ENCODE measurements around the gene COL21A1.

The COL21A1 gene

DNA sequence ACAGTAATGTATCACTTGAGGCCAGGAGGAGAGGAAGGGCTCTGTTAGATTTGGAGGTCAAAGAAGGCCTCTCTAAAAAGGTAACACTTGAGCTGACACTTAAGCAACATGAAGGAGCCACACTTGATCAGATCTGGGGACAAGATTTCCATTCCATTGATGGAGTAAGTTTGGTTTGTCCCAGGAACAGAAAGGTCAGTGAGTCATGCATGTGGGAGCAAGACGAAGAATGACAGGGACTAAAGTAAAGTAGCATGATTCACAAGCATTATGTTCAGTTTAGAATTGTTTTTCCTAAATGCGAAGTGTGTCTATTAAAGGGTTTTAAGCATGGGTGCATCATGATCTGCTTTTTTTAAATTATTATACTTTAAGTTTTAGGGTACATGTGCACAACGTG is 47.4 kb downstream of the COL21A1 start:
- TF ChIP-seq, protein P1, sequence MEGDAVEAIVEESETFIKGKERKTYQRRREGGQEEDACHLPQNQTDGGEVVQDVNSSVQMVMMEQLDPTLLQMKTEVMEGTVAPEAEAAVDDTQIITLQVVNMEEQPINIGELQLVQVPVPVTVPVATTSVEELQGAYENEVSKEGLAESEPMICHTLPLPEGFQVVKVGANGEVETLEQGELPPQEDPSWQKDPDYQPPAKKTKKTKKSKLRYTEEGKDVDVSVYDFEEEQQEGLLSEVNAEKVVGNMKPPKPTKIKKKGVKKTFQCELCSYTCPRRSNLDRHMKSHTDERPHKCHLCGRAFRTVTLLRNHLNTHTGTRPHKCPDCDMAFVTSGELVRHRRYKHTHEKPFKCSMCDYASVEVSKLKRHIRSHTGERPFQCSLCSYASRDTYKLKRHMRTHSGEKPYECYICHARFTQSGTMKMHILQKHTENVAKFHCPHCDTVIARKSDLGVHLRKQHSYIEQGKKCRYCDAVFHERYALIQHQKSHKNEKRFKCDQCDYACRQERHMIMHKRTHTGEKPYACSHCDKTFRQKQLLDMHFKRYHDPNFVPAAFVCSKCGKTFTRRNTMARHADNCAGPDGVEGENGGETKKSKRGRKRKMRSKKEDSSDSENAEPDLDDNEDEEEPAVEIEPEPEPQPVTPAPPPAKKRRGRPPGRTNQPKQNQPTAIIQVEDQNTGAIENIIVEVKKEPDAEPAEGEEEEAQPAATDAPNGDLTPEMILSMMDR (IDR thresholded peaks at IDR 0.05; ENCODE audit: unreplicated experiment in 3 of 3), result no peak
- H3K27me3 Mint-ChIP-seq (ENCODE audit: low read depth), result no peaks in the 10 kb centered on the region
- H3K27ac Mint-ChIP-seq, result no peak overlapping the region
- no peaks in the 10 kb centered on the region for H3K36me3 Mint-ChIP-seq (ENCODE audit: low read depth)
- H3K4me1 Mint-ChIP-seq, result no peaks in the 10 kb centered on the region
- peaks cover 34% of the 10 kb centered on the region for H3K9me3 Mint-ChIP-seq
- H3K4me3 Mint-ChIP-seq, result no peak overlapping the region

GRCh38 chr6:56193846-56194245 is 53.5 kb downstream of the COL21A1 start:
- TF ChIP-seq, protein P1 (IDR thresholded peaks at IDR 0.05; ENCODE audit: unreplicated experiment in 3 of 3), result no peak
- peaks cover 55% of the 10 kb centered on the region for H3K9me3 Mint-ChIP-seq
- H3K4me1 Mint-ChIP-seq, result no peaks in the 10 kb centered on the region

DNA sequence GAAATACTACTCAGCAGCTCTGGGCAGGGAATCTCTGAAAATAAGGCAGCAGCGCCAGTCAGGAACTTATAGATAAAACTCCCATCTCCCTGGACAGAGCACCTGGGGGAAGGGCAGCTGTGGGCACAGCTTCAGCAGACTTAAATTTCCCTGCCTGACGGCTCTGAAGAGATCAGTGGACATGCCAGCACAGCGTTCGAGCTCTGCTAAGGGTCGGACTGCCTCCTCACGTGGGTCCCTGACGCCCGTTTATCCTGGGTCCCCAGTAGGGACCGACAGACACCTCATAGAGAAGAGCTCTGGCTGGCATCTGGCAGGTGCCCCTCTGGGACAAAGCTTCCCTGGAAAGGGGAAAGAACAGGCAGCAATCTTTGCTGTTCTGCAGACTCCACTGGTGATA is 59.0 kb downstream of the COL21A1 start:
- Mint-ChIP-seq H3K4me3 (no peak overlapping the region), H3K4me1 (no peaks in the 10 kb centered on the region), H3K27me3 (ENCODE audit: low read depth) (peaks cover 4% of the 10 kb centered on the region), H3K27ac (no peak overlapping the region), H3K9me3 (peaks cover 41% of the 10 kb centered on the region), H3K36me3 (ENCODE audit: low read depth) (peaks cover 4% of the 10 kb centered on the region)
- TF ChIP-seq, protein P1 (IDR thresholded peaks at IDR 0.05; ENCODE audit: unreplicated experiment in 3 of 3), result no peak

More at GRCh38 chr6:56193846-56194245, 53.5 kb downstream of the COL21A1 start:
- H3K27ac Mint-ChIP-seq, result no peak overlapping the region
- H3K36me3 Mint-ChIP-seq (ENCODE audit: low read depth), result peaks cover 4% of the 10 kb centered on the region
- no peaks in the 10 kb centered on the region for H3K27me3 Mint-ChIP-seq (ENCODE audit: low read depth)
- no peak overlapping the region for H3K4me3 Mint-ChIP-seq

DNA sequence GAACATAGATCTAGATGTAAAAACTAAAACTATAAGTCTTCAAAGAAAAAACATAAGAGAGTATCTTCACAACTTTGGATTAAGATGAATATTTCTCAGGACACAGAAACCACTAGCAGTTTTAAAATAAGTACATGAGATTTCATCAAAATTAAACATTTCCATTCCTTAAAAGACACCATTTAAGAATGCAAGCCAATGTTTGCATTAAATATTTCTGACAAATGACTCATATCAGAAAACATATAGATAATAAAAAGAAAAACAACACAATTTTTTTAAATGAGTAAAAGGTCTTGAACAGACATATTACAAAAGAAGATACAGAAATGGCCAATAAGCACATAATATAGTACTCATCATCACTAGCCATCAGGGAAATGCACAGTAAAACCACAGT is 59.7 kb downstream of the COL21A1 start:
- Mint-ChIP-seq H3K4me3 (no peak overlapping the region), H3K36me3 (ENCODE audit: low read depth) (peaks cover 4% of the 10 kb centered on the region), H3K9me3 (peaks cover 41% of the 10 kb centered on the region), H3K27ac (no peak overlapping the region), H3K4me1 (no peaks in the 10 kb centered on the region), H3K27me3 (ENCODE audit: low read depth) (peaks cover 4% of the 10 kb centered on the region)
- TF ChIP-seq, protein P1 (IDR thresholded peaks at IDR 0.05; ENCODE audit: unreplicated experiment in 3 of 3), result no peak

DNA sequence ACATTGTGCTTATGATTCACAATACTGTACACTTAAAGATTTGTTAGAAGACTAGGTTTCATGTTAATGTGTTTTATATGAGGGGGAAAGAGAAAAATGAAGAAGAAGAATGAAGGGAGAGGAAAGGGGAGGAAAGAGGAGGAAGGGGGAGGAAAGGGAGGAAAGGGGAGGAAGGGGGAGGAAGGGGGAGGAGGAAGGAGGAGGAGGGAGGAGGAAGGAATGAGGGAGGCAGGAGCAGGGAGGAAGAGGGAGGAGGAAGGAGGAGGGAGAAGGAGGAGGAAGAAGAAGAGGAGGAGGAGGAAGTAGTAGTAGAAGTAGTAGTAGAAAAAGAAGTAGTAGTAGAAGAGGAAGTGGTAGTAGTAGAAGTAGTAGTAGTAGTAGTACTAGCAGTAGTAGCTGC is 70.6 kb downstream of the COL21A1 start:
- peaks cover 43% of the 10 kb centered on the region for H3K9me3 Mint-ChIP-seq
- TF ChIP-seq, protein P1 (IDR thresholded peaks at IDR 0.05; ENCODE audit: unreplicated experiment in 3 of 3), result no peak
- no peaks in the 10 kb centered on the region for H3K4me1 Mint-ChIP-seq
- H3K4me3 Mint-ChIP-seq, result no peak overlapping the region
- H3K27ac Mint-ChIP-seq, result no peak overlapping the region
- H3K36me3 Mint-ChIP-seq (ENCODE audit: low read depth), result peaks cover 13% of the 10 kb centered on the region
- no peaks in the 10 kb centered on the region for H3K27me3 Mint-ChIP-seq (ENCODE audit: low read depth)

DNA sequence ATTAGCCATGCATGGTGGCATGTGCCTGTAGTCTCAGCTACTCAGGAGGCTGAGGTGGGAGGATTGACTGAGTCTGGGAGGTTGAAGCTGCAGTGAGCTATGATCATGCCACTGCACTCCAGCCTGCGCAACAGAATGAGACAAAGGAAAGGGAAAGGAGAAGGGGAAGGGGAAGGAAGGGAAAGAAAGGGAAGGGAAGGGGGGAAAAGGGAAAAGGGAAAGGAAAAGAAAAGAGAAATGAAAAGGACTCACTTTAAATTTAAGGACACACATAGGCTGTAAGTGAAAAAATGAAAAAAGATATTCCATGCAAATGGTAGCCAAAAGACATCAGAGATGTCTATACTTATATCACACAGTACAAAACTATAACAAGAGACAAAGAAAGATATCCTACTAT is 74.2 kb downstream of the COL21A1 start:
- no peak overlapping the region for H3K4me3 Mint-ChIP-seq
- no peak overlapping the region for H3K27ac Mint-ChIP-seq
- no peaks in the 10 kb centered on the region for H3K27me3 Mint-ChIP-seq (ENCODE audit: low read depth)
- H3K9me3 Mint-ChIP-seq, result peaks cover 50% of the 10 kb centered on the region
- H3K36me3 Mint-ChIP-seq (ENCODE audit: low read depth), result peaks cover 18% of the 10 kb centered on the region
- H3K4me1 Mint-ChIP-seq, result no peaks in the 10 kb centered on the region
- TF ChIP-seq, protein P1 (IDR thresholded peaks at IDR 0.05; ENCODE audit: unreplicated experiment in 3 of 3), result no peak

All from nephron (organoid).